Adrenal gland (tissue), 12 donors: Measurements from ENCODE around the gene HSD17B2. TPM values are rescaled to one million over a fixed set of nuclear protein-coding genes. Genes with fewer than 3 reads are reported as not detected.

ENCODE experiments used
- DNase-seq, 7 donors: peaks; one replicate each; pipeline ENCODE4 v3.0.0-alpha.2; 2019 to 2020
- H3K27ac ChIP-seq, 5 donors: fragments of 200-600 bp; sonication (generic) in 4 of 5; 1 replicate in 3 of 5; 2 replicates in 2 of 5; pipeline versions ENCODE4 v1.5.1 to v1.8.0; 2016 to 2020; ENCODE audit warnings: mild to moderate bottlenecking in 1 of 5
- H3K27me3 ChIP-seq: fragments of 200-600 bp; 2 replicates; pipeline ENCODE4 v1.8.0; 2021
- H3K36me3 ChIP-seq, 2 donors: fragments of 200-600 bp; replicated peaks in 1 of 2; 1 replicate in 1 of 2; 2 replicates in 1 of 2; pipeline versions ENCODE4 v1.5.1 to v1.8.0; 2018 to 2022
- H3K4me1 ChIP-seq, 2 donors: fragments of 200-600 bp; replicated peaks in 1 of 2; 1 replicate in 1 of 2; 2 replicates in 1 of 2; pipeline versions ENCODE4 v1.5.1 to v1.8.0; 2018 to 2021
- H3K4me3 ChIP-seq, 4 donors: fragments of 200-600 bp; sonication (generic) in 3 of 4; one replicate each; pipeline ENCODE4 v1.5.1; 2016 to 2018
- H3K9me3 ChIP-seq, 3 donors: fragments of 200-600 bp; sonication (generic) in 1 of 3; replicated peaks in 1 of 3; 1 replicate in 2 of 3; 2 replicates in 1 of 3; pipeline versions ENCODE4 v1.5.1 to v1.8.0; 2016 to 2021
- POLR2A ChIP-seq, 2 donors: fragments of 450-650 bp; IDR thresholded peaks; one replicate each; pipeline ENCODE4 v1.6.1; 2017; ENCODE audit warnings: antibody characterized with exemption in 2 of 2, mild to moderate bottlenecking in 2 of 2, moderate library complexity in 1 of 2
- WGBS, 4 donors: extraction: QIAGEN DNeasy Blood & Tissue Kit in 2 of 4; methylation state at CpG; one replicate each; pipeline versions ENCODE4 v1.1.5 to v1.1.7; 2013 to 2017; 5-methylcytosine and 5-hydroxymethylcytosine counted together
- intact Hi-C, 2 donors: fragments of 100-400 bp; cut with DNase I; formaldehyde crosslinking; loops; one replicate each; pipeline versions ENCODE4 v1.14.1 to v1.15.0; 2022 to 2023
- polyA plus RNA-seq, 3 donors: library from polyadenylated mRNA; stranded (reverse); fragments of 200-250 nt in 2 of 3; fragments of 350-450 nt in 1 of 3; fragmentation: Illumina TruSeq in 1 of 3; extraction: RNeasy Lipid Tissue Mini Kit (QIAGEN cat#74804) in 1 of 3; gene quantifications; one replicate each; pipeline ENCODE4 v1.2.3, GENCODE V29; 2013 to 2014
- total RNA-seq, 9 donors: library from RNA; depleted of rRNA in 4 of 9; stranded (reverse); fragments of >200 nt in 4 of 9; fragments of 120-200 nt in 1 of 9; fragmentation: NEBNext Ultra II Directional in 1 of 9; extraction: Animal tissue kit (Norgen Biotek cat#: 25700) in 1 of 9; gene quantifications; one replicate each; pipeline versions ENCODE4 v1.1.0 to v1.2.4, GENCODE V29; 2013 to 2023
- TF ChIP-seq, protein P1 (sequence below), 6 experiments: fragments of 450-650 bp in 4 of 6; fragments of 200-600 bp in 2 of 6; sonication (generic) in 1 of 6; IDR thresholded peaks; 1 replicate in 5 of 6; 2 replicates in 1 of 6; pipeline versions ENCODE4 v1.5.1 to v1.8.0; 2016 to 2021; ENCODE audit warnings: antibody characterized with exemption in 6 of 6, mild to moderate bottlenecking in 2 of 6, moderate library complexity in 1 of 6
- donor health status: healthy with polysubstance abuse.
- donor health status: Bipolar disorder and iron deficiency.
- donor health status: DM: yes; HTN: yes; CAD: no.
- donor health status: DM: no; HTN: no; CAD: no.
- donor health status: DM: no; HTN: no; CAD: no.
- donor health status: DM: yes; HTN: yes; CAD: no.

Gene HSD17B2
- total and polyA plus RNA-seq, 12 donors = 0.10 to 0.16 TPM; not detected in 10

- no peaks in the 10 kb centered on the region for H3K4me1 ChIP-seq
- H3K27ac ChIP-seq = no peak overlapping the region
- TF ChIP-seq POLR2A (IDR thresholded peaks at IDR 0.05) = no peak
- TF ChIP-seq, protein P1, sequence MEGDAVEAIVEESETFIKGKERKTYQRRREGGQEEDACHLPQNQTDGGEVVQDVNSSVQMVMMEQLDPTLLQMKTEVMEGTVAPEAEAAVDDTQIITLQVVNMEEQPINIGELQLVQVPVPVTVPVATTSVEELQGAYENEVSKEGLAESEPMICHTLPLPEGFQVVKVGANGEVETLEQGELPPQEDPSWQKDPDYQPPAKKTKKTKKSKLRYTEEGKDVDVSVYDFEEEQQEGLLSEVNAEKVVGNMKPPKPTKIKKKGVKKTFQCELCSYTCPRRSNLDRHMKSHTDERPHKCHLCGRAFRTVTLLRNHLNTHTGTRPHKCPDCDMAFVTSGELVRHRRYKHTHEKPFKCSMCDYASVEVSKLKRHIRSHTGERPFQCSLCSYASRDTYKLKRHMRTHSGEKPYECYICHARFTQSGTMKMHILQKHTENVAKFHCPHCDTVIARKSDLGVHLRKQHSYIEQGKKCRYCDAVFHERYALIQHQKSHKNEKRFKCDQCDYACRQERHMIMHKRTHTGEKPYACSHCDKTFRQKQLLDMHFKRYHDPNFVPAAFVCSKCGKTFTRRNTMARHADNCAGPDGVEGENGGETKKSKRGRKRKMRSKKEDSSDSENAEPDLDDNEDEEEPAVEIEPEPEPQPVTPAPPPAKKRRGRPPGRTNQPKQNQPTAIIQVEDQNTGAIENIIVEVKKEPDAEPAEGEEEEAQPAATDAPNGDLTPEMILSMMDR (IDR thresholded peaks at IDR 0.05) = no peak
- H3K36me3 ChIP-seq = no peaks in the 10 kb centered on the region
- no peak for DNase-seq
- intact Hi-C loops = loop anchor here (2.0 to 5.0 kb wide), 2 partner anchors 193 to 199 kb away; no protein-coding TSS in a partner anchor
- WGBS, 4 donors = 65 to 76% (median 72%) methylated on average over 8 of the region's 8 CpGs
- no peaks in the 10 kb centered on the region for H3K27me3 ChIP-seq
- no peaks in the 10 kb centered on the region for H3K9me3 ChIP-seq
- H3K4me3 ChIP-seq = no peak overlapping the region
These were observed 1.3 kb upstream of the HSD17B2 start for GRCh38 chr16:82033683-82034300.

DNA sequence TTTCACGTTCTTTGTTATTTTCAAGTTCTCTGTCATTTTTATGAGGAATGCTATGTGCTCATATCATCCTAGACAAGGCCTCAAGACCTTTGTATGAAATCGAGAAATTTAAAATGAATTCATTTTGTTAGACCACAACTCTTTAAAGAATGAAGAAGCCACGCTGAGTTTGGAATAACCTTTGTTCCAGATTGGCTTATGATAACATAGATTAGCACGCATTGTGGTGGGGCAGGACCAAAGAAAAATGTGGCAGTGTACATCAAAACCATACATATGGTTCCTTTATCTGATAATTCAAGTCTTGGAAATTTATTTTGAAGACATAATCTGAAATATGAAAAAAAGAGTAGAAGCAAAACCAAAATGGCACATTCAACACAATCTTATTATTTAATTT is 2.2 kb downstream of the HSD17B2 start:
- Histone ChIP-seq H3K4me1 (no peaks in the 10 kb centered on the region), H3K9me3 (no peaks in the 10 kb centered on the region), H3K36me3 (no peaks in the 10 kb centered on the region), H3K27me3 (no peaks in the 10 kb centered on the region), H3K4me3 (no peak overlapping the region), H3K27ac (no peak overlapping the region)
- WGBS, 4 donors = 80 to 88% (median 84%) methylated on average over 4 of the region's 4 CpGs
- DNase-seq = no peak
- intact Hi-C loops = no loop called here
- TF ChIP-seq POLR2A (IDR thresholded peaks at IDR 0.05) = no peak
- TF ChIP-seq, protein P1 (IDR thresholded peaks at IDR 0.05) = no peak

DNA sequence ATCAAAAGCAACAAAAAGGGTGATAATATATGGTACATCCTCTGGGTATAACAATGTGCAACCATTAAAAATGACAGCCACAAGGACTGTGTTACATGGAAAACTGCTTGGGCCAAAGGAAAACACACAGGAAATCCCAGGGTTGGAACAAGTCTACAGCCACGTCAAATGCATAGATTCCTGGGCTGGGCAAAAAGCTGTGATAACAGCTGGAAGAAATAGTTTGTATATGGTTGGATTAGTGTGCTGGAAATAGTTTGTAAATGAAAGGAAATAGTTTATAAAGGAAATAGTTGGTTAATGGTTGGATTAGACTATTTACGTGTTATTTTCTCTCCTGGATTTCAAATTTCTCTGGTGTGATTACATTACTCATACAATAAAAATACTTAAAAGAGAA is 2.6 kb downstream of the HSD17B2 start:
- no peak for TF ChIP-seq POLR2A (IDR thresholded peaks at IDR 0.05)
- TF ChIP-seq, protein P1 (IDR thresholded peaks at IDR 0.05) = no peak
- no peak overlapping the region for H3K4me3 ChIP-seq
- H3K36me3 ChIP-seq = no peaks in the 10 kb centered on the region
- intact Hi-C loops = no loop called here
- H3K27ac ChIP-seq = no peak overlapping the region
- DNase-seq = no peak
- no peaks in the 10 kb centered on the region for H3K27me3 ChIP-seq
- H3K4me1 ChIP-seq = no peaks in the 10 kb centered on the region
- WGBS, 4 donors = 65 to 85% (median 76%) methylated on average over 2 of the region's 2 CpGs
- H3K9me3 ChIP-seq = no peaks in the 10 kb centered on the region

DNA sequence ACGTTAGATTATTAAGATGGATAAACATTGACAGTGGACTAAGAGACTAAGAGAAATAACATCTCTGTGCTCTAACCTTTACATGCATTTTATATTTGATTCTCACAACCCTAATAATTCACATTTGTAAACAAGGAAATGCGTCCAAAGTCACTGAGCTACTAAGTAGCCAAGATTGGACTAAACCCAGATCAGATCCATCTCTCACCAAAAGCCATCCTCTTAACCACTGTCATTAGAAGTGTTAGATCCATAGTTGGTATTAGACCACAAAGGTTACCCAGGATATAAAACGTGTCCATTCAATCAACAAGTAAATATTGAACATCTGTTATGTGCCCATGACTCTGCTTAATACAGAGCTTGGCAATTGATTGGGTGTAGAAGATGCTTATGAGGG is 5.2 kb downstream of the HSD17B2 start:
- Histone ChIP-seq H3K27me3 (no peaks in the 10 kb centered on the region), H3K27ac (no peak overlapping the region), H3K9me3 (no peaks in the 10 kb centered on the region), H3K4me3 (no peak overlapping the region), H3K36me3 (no peaks in the 10 kb centered on the region), H3K4me1 (no peaks in the 10 kb centered on the region)
- no peak for DNase-seq
- TF ChIP-seq, protein P1 (IDR thresholded peaks at IDR 0.05) = no peak
- TF ChIP-seq POLR2A (IDR thresholded peaks at IDR 0.05) = no peak
- intact Hi-C loops = no loop called here
- 72 to 83% (median 78%) methylated on average over 3 of the region's 3 CpGs for WGBS, 4 donors
